GM23338 (cell line): Measurements from ENCODE around the gene ASB2. TPM values are rescaled to one million over a fixed set of nuclear protein-coding genes. Genes with fewer than 3 reads are reported as not detected.

Experiments
- ATAC-seq: fragments of 200-7000 bp; cut with Tn5 transposase; 3 replicates; pipeline ENCODE4 v1.9.1; 2020
- DNase-seq: peaks from one replicate; pipeline ENCODE4 v3.0.0-alpha.2; 2015; ENCODE audit warnings: low spot score
- H2AFZ ChIP-seq: fragments of 200-600 bp; sonication (generic); 2 replicates; pipeline ENCODE4 v1.8.0; 2016; ENCODE audit warnings: antibody characterized with exemption, mild to moderate bottlenecking, moderate library complexity
- H3F3A ChIP-seq: fragments of 200-600 bp; sonication (generic); replicated peaks from 2 replicates; pipeline ENCODE4 v1.8.0; 2017; ENCODE audit warnings: antibody characterized with exemption, mixed run types, low read depth
- H3K27ac ChIP-seq: fragments of 200-600 bp; sonication (generic); 2 replicates; pipeline ENCODE4 v1.6.1; 2016; ENCODE audit warnings: low read depth
- H3K27me3 ChIP-seq: fragments of 200-600 bp; sonication (generic); 2 replicates; pipeline ENCODE4 v1.8.0; 2016; ENCODE audit warnings: mild to moderate bottlenecking, mixed run types, moderate library complexity; ENCODE audit not compliant: insufficient read depth
- H3K36me3 ChIP-seq: fragments of 200-600 bp; sonication (generic); 2 replicates; pipeline ENCODE4 v1.8.0; 2016; ENCODE audit warnings: mild to moderate bottlenecking; ENCODE audit not compliant: insufficient read depth
- H3K4me1 ChIP-seq: fragments of 200-600 bp; sonication (generic); 2 replicates; pipeline ENCODE4 v1.8.0; 2016; ENCODE audit warnings: mild to moderate bottlenecking, moderate library complexity; ENCODE audit not compliant: insufficient read depth
- H3K4me2 ChIP-seq: fragments of 200-600 bp; sonication (generic); 2 replicates; pipeline ENCODE4 v1.7.1; 2017; ENCODE audit warnings: mixed run types
- H3K4me3 ChIP-seq: fragments of 200-600 bp; sonication (generic); 2 replicates; pipeline ENCODE4 v1.6.1; 2016; ENCODE audit warnings: mixed run types
- H3K79me2 ChIP-seq: fragments of 200-600 bp; sonication (generic); replicated peaks from 2 replicates; pipeline ENCODE4 v1.8.0; 2017; ENCODE audit warnings: mild to moderate bottlenecking; ENCODE audit not compliant: insufficient read depth
- H3K9me2 ChIP-seq: fragments of 200-600 bp; sonication (generic); 2 replicates; pipeline ENCODE4 v1.8.0; 2017; ENCODE audit not compliant: insufficient read depth
- H4K20me1 ChIP-seq: fragments of 200-600 bp; sonication (generic); replicated peaks from 2 replicates; pipeline ENCODE4 v1.8.0; 2017; ENCODE audit warnings: mild to moderate bottlenecking; ENCODE audit not compliant: insufficient read depth
- H3K27ac Mint-ChIP-seq: 2 replicates; pipeline ENCODE4 v1.8.0; 2020; ENCODE audit warnings: inconsistent platforms, mild to moderate bottlenecking, moderate library complexity, mixed read lengths
- H3K27me3 Mint-ChIP-seq: 3 replicates; pipeline ENCODE4 v1.8.0; 2022; ENCODE audit warnings: low read depth, mild to moderate bottlenecking, moderate library complexity, mixed read lengths, inconsistent platforms; ENCODE audit not compliant: insufficient read depth, poor library complexity
- H3K36me3 Mint-ChIP-seq: 3 replicates; pipeline ENCODE4 v1.8.0; 2021; ENCODE audit warnings: low read depth, mild to moderate bottlenecking, inconsistent platforms, moderate library complexity, mixed read lengths
- H3K4me1 Mint-ChIP-seq: 3 replicates; pipeline ENCODE4 v1.8.0; 2020; ENCODE audit warnings: mild to moderate bottlenecking, inconsistent platforms, mixed read lengths
- H3K4me3 Mint-ChIP-seq: 3 replicates; pipeline ENCODE4 v1.8.0; 2021; ENCODE audit warnings: moderate library complexity, mild to moderate bottlenecking, inconsistent platforms, mixed read lengths
- H3K9me3 Mint-ChIP-seq: 3 replicates; pipeline ENCODE4 v1.8.0; 2020; ENCODE audit warnings: moderate library complexity, mild to moderate bottlenecking, inconsistent platforms, mixed read lengths
- CREB1 ChIP-seq: fragments of 250-450 bp; sonication (Bioruptor Pico); IDR thresholded peaks from 2 replicates; pipeline ENCODE4 v1.5.0; 2020; ENCODE audit warnings: low read depth, mild to moderate bottlenecking, moderate library complexity
- ETS1 ChIP-seq: IDR thresholded peaks from 2 replicates; pipeline ENCODE4 v1.6.1; 2016; ENCODE audit warnings: antibody characterized with exemption
- EZH2 ChIP-seq: fragments of 200-600 bp; sonication (generic); IDR thresholded peaks from one replicate; pipeline ENCODE4 v1.8.0; 2017; ENCODE audit warnings: antibody characterized with exemption, mild to moderate bottlenecking, low read depth; ENCODE audit not compliant: unreplicated experiment
- EZH2phosphoT487 ChIP-seq: fragments of 200-600 bp; sonication (generic); IDR thresholded peaks from one replicate; pipeline ENCODE4 v1.8.1; 2018; ENCODE audit warnings: antibody characterized with exemption; ENCODE audit not compliant: unreplicated experiment
- NANOG ChIP-seq: IDR thresholded peaks from 2 replicates; pipeline ENCODE4 v1.6.1; 2016; ENCODE audit warnings: antibody characterized with exemption, borderline replicate concordance
- POLR2AphosphoS5 ChIP-seq: IDR thresholded peaks from 2 replicates; pipeline ENCODE4 v1.6.1; 2016; ENCODE audit warnings: antibody characterized with exemption, low read depth
- REST ChIP-seq: IDR thresholded peaks from one replicate; pipeline ENCODE4 v1.6.1; 2018; ENCODE audit warnings: antibody characterized with exemption; ENCODE audit not compliant: unreplicated experiment
- ZNF331 ChIP-seq: fragments of 250-450 bp; sonication (Bioruptor Pico); IDR thresholded peaks from 2 replicates; pipeline ENCODE4 v1.5.0; 2020; ENCODE audit warnings: low read depth, mild to moderate bottlenecking, moderate library complexity
- polyA plus RNA-seq: library from polyadenylated mRNA; unstranded; fragments of >200 nt; fragmentation: Nextera tagmentation; extraction: Ambion mirVana; gene quantifications from 2 replicates; pipeline ENCODE4 v1.2.1, GENCODE V29; 2016
- total RNA-seq: library from RNA; depleted of rRNA; stranded (reverse); fragments of >200 nt; shearing (Covaris generic); gene quantifications from 2 replicates; pipeline ENCODE4 v1.2.3, GENCODE V29; 2014
- TF ChIP-seq, protein P1 (sequence below): fragments of 250-450 bp; sonication (Bioruptor Pico); IDR thresholded peaks from 2 replicates; pipeline ENCODE4 v1.5.0; 2020; ENCODE audit warnings: mild to moderate bottlenecking, moderate library complexity

The ASB2 gene
- total and polyA plus RNA-seq, 2 experiments from 2014 or later = 1.2 to 1.7 TPM

- Histone ChIP-seq H3K9me2 (no peaks in the 10 kb centered on the region), H3K4me3 (no peak overlapping the region), H4K20me1 (no peaks in the 10 kb centered on the region), H3K27ac (no peak overlapping the region), H3K4me1 (no peaks in the 10 kb centered on the region), H3K79me2 (no peaks in the 10 kb centered on the region), H3F3A (no peaks in the 10 kb centered on the region), H2AFZ (no peak overlapping the region), H3K36me3 (no peaks in the 10 kb centered on the region), H3K4me2 (no peak overlapping the region), H3K27me3 (no peaks in the 10 kb centered on the region)
- Mint-ChIP-seq H3K9me3 (no peaks in the 10 kb centered on the region), H3K36me3 (no peaks in the 10 kb centered on the region), H3K4me3 (no peak overlapping the region), H3K27me3 (peaks cover 7% of the 10 kb centered on the region), H3K27ac (no peak overlapping the region), H3K4me1 (peaks cover 35% of the 10 kb centered on the region)
- no peak for ATAC-seq
- no peak for DNase-seq
- TF ChIP-seq CREB1 (CRISPR knock-in tag) = no peak
Observed at GRCh38 chr14:93957333-93957710, 19.0 kb downstream of the ASB2 start.

DNA sequence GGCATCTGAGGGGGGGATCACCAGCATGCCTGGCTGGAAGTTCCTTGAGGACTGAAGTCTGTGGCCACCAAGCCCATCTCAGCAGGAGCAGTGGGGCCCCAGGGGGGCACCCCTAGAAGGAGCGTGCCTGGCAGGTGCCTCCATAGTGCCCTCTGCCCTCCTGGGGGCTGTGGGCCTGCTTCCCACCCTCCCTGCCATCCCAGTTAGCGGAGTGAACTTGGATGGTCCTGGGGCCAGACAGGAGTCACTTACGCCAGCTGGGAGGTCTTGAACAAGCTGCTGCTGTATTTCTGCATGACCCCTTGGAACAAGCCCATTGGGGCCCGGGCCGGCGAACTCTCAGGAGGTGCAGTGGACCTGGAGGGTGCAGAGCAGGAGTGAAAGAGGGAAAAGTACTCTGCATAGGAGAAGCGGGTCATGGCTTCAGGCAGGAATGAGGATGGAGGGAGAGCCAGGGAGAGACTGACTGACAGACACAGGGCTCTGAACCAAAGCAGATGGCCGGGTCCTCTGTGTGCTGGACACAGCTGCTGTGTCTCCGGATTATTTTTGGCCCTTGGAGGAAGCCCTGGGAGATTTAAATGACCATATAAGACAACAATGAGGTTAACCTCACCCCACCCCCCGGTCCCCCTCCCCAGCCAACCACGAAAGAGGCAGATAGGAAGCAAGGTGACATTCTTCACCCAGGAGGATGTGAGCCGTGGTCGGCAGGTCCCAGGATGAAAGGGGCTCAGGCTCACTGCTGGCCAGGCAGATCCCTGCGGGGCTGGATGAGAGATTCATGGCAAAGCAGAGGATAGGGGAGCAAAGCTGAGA, 19.6 kb downstream of the ASB2 start:
- Mint-ChIP-seq H3K27ac (0 out of 2 replicates have a peak overlapping the region, but pooled peaks have one; percentile 38), H3K27me3 (peaks cover 7% of the 10 kb centered on the region), H3K36me3 (no peaks in the 10 kb centered on the region), H3K4me1 (peaks cover 35% of the 10 kb centered on the region), H3K9me3 (no peaks in the 10 kb centered on the region), H3K4me3 (no peak overlapping the region)
- H3K4me1 ChIP-seq = no peaks in the 10 kb centered on the region
- no peaks in the 10 kb centered on the region for H3K27me3 ChIP-seq
- H4K20me1 ChIP-seq = no peaks in the 10 kb centered on the region
- DNase-seq = no peak
- no peaks in the 10 kb centered on the region for H3F3A ChIP-seq
- TF ChIP-seq EZH2phosphoT487 (no peak), NANOG (no peak), REST (no peak), EZH2 (no peak), POLR2AphosphoS5 (no peak), ZNF331 (CRISPR knock-in tag) (no peak), ETS1 (no peak)
- TF ChIP-seq, protein P1, sequence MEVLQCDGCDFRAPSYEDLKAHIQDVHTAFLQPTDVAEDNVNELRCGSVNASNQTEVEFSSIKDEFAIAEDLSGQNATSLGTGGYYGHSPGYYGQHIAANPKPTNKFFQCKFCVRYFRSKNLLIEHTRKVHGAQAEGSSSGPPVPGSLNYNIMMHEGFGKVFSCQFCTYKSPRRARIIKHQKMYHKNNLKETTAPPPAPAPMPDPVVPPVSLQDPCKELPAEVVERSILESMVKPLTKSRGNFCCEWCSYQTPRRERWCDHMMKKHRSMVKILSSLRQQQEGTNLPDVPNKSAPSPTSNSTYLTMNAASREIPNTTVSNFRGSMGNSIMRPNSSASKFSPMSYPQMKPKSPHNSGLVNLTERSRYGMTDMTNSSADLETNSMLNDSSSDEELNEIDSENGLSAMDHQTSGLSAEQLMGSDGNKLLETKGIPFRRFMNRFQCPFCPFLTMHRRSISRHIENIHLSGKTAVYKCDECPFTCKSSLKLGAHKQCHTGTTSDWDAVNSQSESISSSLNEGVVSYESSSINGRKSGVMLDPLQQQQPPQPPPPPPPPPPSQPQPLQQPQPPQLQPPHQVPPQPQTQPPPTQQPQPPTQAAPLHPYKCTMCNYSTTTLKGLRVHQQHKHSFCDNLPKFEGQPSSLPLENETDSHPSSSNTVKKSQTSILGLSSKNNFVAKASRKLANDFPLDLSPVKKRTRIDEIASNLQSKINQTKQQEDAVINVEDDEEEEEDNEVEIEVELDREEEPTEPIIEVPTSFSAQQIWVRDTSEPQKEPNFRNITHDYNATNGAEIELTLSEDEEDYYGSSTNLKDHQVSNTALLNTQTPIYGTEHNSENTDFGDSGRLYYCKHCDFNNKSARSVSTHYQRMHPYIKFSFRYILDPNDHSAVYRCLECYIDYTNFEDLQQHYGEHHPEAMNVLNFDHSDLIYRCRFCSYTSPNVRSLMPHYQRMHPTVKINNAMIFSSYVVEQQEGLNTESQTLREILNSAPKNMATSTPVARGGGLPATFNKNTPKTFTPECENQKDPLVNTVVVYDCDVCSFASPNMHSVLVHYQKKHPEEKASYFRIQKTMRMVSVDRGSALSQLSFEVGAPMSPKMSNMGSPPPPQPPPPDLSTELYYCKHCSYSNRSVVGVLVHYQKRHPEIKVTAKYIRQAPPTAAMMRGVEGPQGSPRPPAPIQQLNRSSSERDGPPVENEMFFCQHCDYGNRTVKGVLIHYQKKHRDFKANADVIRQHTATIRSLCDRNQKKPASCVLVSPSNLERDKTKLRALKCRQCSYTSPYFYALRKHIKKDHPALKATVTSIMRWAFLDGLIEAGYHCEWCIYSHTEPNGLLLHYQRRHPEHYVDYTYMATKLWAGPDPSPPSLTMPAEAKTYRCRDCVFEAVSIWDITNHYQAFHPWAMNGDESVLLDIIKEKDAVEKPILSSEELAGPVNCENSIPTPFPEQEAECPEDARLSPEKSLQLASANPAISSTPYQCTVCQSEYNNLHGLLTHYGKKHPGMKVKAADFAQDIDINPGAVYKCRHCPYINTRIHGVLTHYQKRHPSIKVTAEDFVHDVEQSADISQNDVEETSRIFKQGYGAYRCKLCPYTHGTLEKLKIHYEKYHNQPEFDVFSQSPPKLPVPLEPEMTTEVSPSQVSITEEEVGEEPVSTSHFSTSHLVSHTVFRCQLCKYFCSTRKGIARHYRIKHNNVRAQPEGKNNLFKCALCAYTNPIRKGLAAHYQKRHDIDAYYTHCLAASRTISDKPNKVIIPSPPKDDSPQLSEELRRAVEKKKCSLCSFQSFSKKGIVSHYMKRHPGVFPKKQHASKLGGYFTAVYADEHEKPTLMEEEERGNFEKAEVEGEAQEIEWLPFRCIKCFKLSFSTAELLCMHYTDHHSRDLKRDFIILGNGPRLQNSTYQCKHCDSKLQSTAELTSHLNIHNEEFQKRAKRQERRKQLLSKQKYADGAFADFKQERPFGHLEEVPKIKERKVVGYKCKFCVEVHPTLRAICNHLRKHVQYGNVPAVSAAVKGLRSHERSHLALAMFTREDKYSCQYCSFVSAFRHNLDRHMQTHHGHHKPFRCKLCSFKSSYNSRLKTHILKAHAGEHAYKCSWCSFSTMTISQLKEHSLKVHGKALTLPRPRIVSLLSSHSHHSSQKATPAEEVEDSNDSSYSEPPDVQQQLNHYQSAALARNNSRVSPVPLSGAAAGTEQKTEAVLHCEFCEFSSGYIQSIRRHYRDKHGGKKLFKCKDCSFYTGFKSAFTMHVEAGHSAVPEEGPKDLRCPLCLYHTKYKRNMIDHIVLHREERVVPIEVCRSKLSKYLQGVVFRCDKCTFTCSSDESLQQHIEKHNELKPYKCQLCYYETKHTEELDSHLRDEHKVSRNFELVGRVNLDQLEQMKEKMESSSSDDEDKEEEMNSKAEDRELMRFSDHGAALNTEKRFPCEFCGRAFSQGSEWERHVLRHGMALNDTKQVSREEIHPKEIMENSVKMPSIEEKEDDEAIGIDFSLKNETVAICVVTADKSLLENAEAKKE (CRISPR knock-in tag) = no peak
- no peak for ATAC-seq
- no peak overlapping the region for H3K4me3 ChIP-seq
- H3K9me2 ChIP-seq = no peaks in the 10 kb centered on the region
- H3K79me2 ChIP-seq = no peaks in the 10 kb centered on the region
- no peak overlapping the region for H3K4me2 ChIP-seq
- H2AFZ ChIP-seq = no peak overlapping the region
- no peaks in the 10 kb centered on the region for H3K36me3 ChIP-seq
- no peak overlapping the region for H3K27ac ChIP-seq
